ENCODE data around the gene PLA2G2D.

- TF ChIP-seq, protein P1, sequence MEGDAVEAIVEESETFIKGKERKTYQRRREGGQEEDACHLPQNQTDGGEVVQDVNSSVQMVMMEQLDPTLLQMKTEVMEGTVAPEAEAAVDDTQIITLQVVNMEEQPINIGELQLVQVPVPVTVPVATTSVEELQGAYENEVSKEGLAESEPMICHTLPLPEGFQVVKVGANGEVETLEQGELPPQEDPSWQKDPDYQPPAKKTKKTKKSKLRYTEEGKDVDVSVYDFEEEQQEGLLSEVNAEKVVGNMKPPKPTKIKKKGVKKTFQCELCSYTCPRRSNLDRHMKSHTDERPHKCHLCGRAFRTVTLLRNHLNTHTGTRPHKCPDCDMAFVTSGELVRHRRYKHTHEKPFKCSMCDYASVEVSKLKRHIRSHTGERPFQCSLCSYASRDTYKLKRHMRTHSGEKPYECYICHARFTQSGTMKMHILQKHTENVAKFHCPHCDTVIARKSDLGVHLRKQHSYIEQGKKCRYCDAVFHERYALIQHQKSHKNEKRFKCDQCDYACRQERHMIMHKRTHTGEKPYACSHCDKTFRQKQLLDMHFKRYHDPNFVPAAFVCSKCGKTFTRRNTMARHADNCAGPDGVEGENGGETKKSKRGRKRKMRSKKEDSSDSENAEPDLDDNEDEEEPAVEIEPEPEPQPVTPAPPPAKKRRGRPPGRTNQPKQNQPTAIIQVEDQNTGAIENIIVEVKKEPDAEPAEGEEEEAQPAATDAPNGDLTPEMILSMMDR (IDR thresholded peaks at IDR 0.05): no peak
- TF ChIP-seq POLR2A (IDR thresholded peaks at IDR 0.05) (no peak), POLR2AphosphoS5 (IDR thresholded peaks at IDR 0.05) (no peak), EP300 (IDR thresholded peaks at IDR 0.05) (no peak)
Measured at GRCh38 chr1:20068722-20069121, 50.6 kb downstream of the PLA2G2D start.

Measured in upper lobe of left lung (tissue), 4 donors.